Esophagus squamous epithelium (tissue), 5 donors: Measurements from ENCODE around the gene FAM20A. TPM values are rescaled to one million over a fixed set of nuclear protein-coding genes. Genes with fewer than 3 reads are reported as not detected.

Experiments
- DNase-seq: peaks from one replicate; lab custom pipeline; 2025; lab: John Stamatoyannopoulos, UW
- H3K27ac ChIP-seq, 4 donors: fragments of 200-600 bp; sonication (generic); one replicate each; pipeline ENCODE4 v1.5.1; 2016 to 2019; ENCODE audit warnings: mild to moderate bottlenecking in 1 of 4
- H3K27me3 ChIP-seq, 4 donors: fragments of 200-600 bp; sonication (generic); 1 replicate in 3 of 4; 2 replicates in 1 of 4; pipeline versions ENCODE4 v1.5.1 to v1.6.0; 2017 to 2021; ENCODE audit warnings: antibody characterized with exemption in 1 of 4
- H3K36me3 ChIP-seq, 3 donors: fragments of 200-600 bp; sonication (generic); one replicate each; pipeline ENCODE4 v1.5.1; 2016 to 2019
- H3K4me1 ChIP-seq, 3 donors: fragments of 200-600 bp; sonication (generic); one replicate each; pipeline ENCODE4 v1.5.1; 2017 to 2019
- H3K4me3 ChIP-seq, 4 donors: fragments of 200-600 bp; sonication (generic); 1 replicate in 3 of 4; 2 replicates in 1 of 4; pipeline ENCODE4 v1.5.1; 2016 to 2019; ENCODE audit warnings: mild to moderate bottlenecking in 2 of 4, moderate library complexity in 1 of 4
- H3K9me3 ChIP-seq, 3 donors: fragments of 200-600 bp; sonication (generic); one replicate each; pipeline ENCODE4 v1.5.1; 2016 to 2019
- POLR2A ChIP-seq, 4 donors: fragments of 450-650 bp; IDR thresholded peaks; one replicate each; pipeline ENCODE4 v1.6.1; 2017; ENCODE audit warnings: antibody characterized with exemption in 4 of 4, mild to moderate bottlenecking in 4 of 4, moderate library complexity in 3 of 4
- WGBS, 2 donors: methylation state at CpG; one replicate each; pipeline ENCODE4 v1.1.5; 2018; 5-methylcytosine and 5-hydroxymethylcytosine counted together
- intact Hi-C: fragments of 100-400 bp; cut with DNase I; formaldehyde crosslinking; loops from one replicate; pipeline ENCODE4 v1.15.0; 2022
- total RNA-seq, 4 donors: library from RNA; depleted of rRNA; stranded (reverse); fragments of >200 nt; gene quantifications; one replicate each; pipeline ENCODE4 v1.1.0, GENCODE V29; 2016
- TF ChIP-seq, protein P1 (sequence below), 6 experiments: fragments of 450-650 bp in 4 of 6; fragments of 200-600 bp in 2 of 6; sonication (generic) in 2 of 6; IDR thresholded peaks; one replicate each; pipeline ENCODE4 v1.5.1; 2016 to 2019; ENCODE audit warnings: antibody characterized with exemption in 6 of 6, mild to moderate bottlenecking in 4 of 6, moderate library complexity in 4 of 6
- donor health status: DM: yes; HTN: yes; CAD: no.

Gene FAM20A
- total RNA-seq, 4 donors from 2014 or later: 4.0 to 15.3 (median 7.8) TPM

GRCh38 chr17:68567581-68567980 lies 33.6 kb downstream of the FAM20A start:
- peaks cover 0 to 45% (median 27%) of the 10 kb centered on the region in 3 donors for H3K4me1 ChIP-seq
- WGBS, 2 donors: 63 to 77% methylated on average over 7 of the region's 8 CpGs
- H3K9me3 ChIP-seq: no peaks in the 10 kb centered on the region
- H3K4me3 ChIP-seq: no peak overlapping the region
- no peak for TF ChIP-seq POLR2A (IDR thresholded peaks at IDR 0.05)
- TF ChIP-seq, protein P1, sequence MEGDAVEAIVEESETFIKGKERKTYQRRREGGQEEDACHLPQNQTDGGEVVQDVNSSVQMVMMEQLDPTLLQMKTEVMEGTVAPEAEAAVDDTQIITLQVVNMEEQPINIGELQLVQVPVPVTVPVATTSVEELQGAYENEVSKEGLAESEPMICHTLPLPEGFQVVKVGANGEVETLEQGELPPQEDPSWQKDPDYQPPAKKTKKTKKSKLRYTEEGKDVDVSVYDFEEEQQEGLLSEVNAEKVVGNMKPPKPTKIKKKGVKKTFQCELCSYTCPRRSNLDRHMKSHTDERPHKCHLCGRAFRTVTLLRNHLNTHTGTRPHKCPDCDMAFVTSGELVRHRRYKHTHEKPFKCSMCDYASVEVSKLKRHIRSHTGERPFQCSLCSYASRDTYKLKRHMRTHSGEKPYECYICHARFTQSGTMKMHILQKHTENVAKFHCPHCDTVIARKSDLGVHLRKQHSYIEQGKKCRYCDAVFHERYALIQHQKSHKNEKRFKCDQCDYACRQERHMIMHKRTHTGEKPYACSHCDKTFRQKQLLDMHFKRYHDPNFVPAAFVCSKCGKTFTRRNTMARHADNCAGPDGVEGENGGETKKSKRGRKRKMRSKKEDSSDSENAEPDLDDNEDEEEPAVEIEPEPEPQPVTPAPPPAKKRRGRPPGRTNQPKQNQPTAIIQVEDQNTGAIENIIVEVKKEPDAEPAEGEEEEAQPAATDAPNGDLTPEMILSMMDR (IDR thresholded peaks at IDR 0.05): no peak
- DNase-seq: no peak
- no peaks in the 10 kb centered on the region for H3K36me3 ChIP-seq
- H3K27ac ChIP-seq: peak overlapping the region; percentile 4 to 36 (median 10)
- intact Hi-C loops: no loop called here
- no peaks in the 10 kb centered on the region for H3K27me3 ChIP-seq

DNA sequence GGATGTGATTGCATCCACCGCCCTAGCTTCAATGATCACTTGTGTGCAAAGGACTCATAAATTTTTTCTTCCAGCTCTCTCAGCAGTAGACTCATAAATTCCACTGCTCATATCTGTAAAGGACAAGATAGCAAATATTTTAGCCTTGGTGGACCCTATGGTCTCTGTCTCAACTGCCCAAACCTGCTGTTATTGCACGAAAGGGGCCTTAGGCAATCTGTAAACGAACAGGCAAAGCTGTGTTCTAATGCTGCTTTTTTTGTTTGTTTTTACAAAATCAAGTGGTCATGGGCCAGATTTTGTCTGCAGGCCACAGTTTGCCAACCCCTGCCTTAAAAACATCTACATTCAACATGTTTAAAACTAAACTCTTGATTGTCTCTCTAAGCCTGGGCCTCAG lies 34.1 kb downstream of the FAM20A start:
- H3K27me3 ChIP-seq: no peaks in the 10 kb centered on the region
- 58 to 73% methylated on average over 3 of the region's 3 CpGs for WGBS, 2 donors
- no peaks in the 10 kb centered on the region for H3K9me3 ChIP-seq
- no peak for TF ChIP-seq POLR2A (IDR thresholded peaks at IDR 0.05)
- TF ChIP-seq, protein P1 (IDR thresholded peaks at IDR 0.05): no peak
- intact Hi-C loops: no loop called here
- H3K27ac ChIP-seq: peak overlapping the region; percentile 4 to 36 (median 10)
- peaks cover 0 to 45% (median 27%) of the 10 kb centered on the region in 3 donors for H3K4me1 ChIP-seq
- DNase-seq: no peak
- no peaks in the 10 kb centered on the region for H3K36me3 ChIP-seq
- H3K4me3 ChIP-seq: no peak overlapping the region

DNA sequence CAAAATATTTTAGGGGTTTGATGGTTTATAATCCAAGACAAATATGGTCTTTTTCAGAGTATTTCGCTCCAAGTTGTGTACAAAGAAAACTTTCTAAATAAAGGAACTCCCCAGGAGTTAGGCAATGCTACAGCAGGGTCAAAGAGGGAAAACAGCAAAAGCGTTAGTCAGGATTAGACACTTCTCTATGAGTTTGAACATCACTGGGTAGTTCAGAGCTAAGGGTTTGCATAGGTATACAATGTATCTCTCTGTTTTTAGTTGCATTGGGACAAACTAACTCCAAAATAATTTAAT lies 34.8 kb downstream of the FAM20A start:
- no peak for TF ChIP-seq POLR2A (IDR thresholded peaks at IDR 0.05)
- TF ChIP-seq, protein P1 (IDR thresholded peaks at IDR 0.05): no peak
- intact Hi-C loops: no loop called here
- Histone ChIP-seq H3K9me3 (no peaks in the 10 kb centered on the region), H3K27ac (peak overlapping the region in 1 of 4 donors; percentile 36), H3K27me3 (no peaks in the 10 kb centered on the region), H3K4me3 (no peak overlapping the region), H3K4me1 (peaks cover 0 to 45% (median 27%) of the 10 kb centered on the region in 3 donors), H3K36me3 (no peaks in the 10 kb centered on the region)
- no peak for DNase-seq
- 35 to 55% methylated on average over 2 of the region's 2 CpGs for WGBS, 2 donors

DNA sequence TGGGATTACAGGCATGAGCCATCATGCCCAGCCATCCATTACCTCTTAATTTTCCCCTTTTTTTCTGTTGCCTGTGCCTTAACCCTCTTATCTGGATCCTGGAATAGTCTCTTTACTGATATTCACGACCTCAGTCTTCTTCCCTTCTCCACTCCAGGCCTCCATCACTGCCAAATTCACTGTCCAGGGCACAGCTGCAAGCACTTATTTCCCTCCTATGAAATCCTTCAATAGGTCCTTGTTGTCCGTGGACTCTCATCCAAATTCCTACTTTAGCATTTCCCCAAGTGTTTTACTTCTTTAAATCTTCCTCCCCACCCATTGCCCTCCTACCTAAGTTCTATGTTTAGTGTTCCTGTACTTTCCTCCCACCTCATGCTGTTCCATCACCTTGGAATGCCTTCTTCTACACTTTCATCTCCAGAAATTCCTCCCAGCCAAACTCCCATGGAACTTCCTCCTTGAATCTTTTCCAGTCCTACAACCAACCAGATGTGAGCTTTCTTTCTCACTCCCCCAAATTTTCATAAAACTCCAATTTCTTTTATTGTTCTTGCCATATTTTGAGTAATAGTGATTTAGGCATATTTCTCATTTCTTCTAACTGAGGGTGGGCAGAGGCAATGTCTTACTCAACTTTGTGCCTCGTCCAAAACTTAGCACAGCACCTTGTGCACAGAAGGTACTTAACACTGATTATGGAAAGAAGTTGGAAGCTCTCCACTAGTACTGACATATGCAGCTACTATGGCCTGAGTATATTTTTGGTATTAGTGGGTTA lies 35.3 kb downstream of the FAM20A start:
- DNase-seq: no peak
- Histone ChIP-seq H3K27me3 (no peaks in the 10 kb centered on the region), H3K9me3 (no peaks in the 10 kb centered on the region), H3K27ac (peak overlapping the region; percentile 9 to 78 (median 72)), H3K36me3 (no peaks in the 10 kb centered on the region), H3K4me3 (no peak overlapping the region), H3K4me1 (peaks cover 0 to 45% (median 27%) of the 10 kb centered on the region in 3 donors)
- intact Hi-C loops: no loop called here
- WGBS, 2 donors: 65% methylated on average over 3 of the region's 3 CpGs
- TF ChIP-seq, protein P1 (IDR thresholded peaks at IDR 0.05): no peak
- TF ChIP-seq POLR2A (IDR thresholded peaks at IDR 0.05): no peak

DNA sequence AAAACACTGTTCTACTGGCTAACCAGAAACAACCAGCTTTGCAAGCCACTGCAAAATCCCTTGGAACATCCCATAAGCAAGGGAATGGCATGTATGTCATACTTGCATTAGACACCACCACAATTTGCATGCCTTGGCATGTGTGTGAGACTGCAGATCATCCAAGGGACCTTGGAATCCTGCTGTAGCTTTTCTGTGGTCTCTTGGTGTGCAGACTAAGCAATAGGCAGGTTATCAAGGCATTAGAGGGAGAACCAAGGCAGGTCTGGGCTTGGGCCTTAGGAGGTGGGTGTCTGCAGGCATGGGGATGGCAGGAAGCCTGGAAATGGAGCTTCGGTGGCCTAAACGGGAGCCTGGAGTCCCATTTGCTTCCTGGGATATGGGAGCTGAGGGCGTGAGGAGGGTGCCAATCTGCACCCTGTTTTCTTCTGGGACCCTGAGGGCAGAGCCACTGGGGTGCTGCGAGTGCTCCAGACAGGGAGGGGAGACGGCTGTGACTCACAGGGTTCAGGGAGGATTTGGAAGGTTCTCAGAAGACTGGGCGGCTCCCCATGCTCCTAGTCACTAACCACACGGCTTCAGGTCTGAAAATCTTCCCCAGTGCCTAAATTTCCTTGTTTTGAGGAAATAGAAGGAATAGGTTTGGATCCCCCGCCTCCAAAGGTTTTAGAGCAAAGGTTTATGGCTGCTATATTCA lies 36.6 kb downstream of the FAM20A start:
- intact Hi-C loops: no loop called here
- Histone ChIP-seq H3K27ac (peak overlapping the region; percentile 63 to 78 (median 72)), H3K4me3 (no peak overlapping the region), H3K27me3 (no peaks in the 10 kb centered on the region), H3K36me3 (no peaks in the 10 kb centered on the region), H3K4me1 (peaks cover 0 to 45% (median 27%) of the 10 kb centered on the region in 3 donors), H3K9me3 (no peaks in the 10 kb centered on the region)
- 43 to 45% methylated on average over 4 to 8 of the region's 8 CpGs for WGBS, 2 donors
- no peak for DNase-seq
- TF ChIP-seq, protein P1 (IDR thresholded peaks at IDR 0.05): no peak
- TF ChIP-seq POLR2A (IDR thresholded peaks at IDR 0.05): no peak
